HCT116 (cell line): ENCODE data around the gene CHN1. TPM values are rescaled to one million over a fixed set of nuclear protein-coding genes. Genes with fewer than 3 reads are reported as not detected.

Experiments
- ATAC-seq: fragments of 200-7000 bp; cut with Tn5 transposase; 2 replicates; pipeline ENCODE4 v1.9.1; 2020; ENCODE audit warnings: mild to moderate bottlenecking, moderate library complexity
- BruUV-seq: library from RNA; stranded (reverse); fragments of 400-500 nt; replicated peaks from 2 replicates; lab custom pipeline; 2021; lab: Mats Ljungman, UMichigan
- CTCF ChIA-PET: fragments of 300-600 bp; sonication (Branson Sonifier 250); formaldehyde crosslinking; loops from one replicate; lab custom pipeline; 2021; ENCODE audit warnings: antibody characterized with exemption; lab: Charles Lee
- POLR2A ChIA-PET: fragments of 300-600, 350-600 bp; sonication (Branson Sonifier 250); formaldehyde crosslinking; loops from one replicate; lab custom pipeline; 2021; ENCODE audit warnings: antibody characterized with exemption; lab: Charles Lee
- RAD21 ChIA-PET, 2 experiments: fragments of 300-600 bp; sonication (Branson Sonifier 250); formaldehyde crosslinking; loops; one replicate each; lab custom pipeline; 2023; ENCODE audit warnings: low total read pairs in 2 of 2; ENCODE audit not compliant: uncharacterized antibody in 2 of 2, unreplicated experiment in 2 of 2, low non-redundant PET in 1 of 2; lab: Charles Lee
- DNase-seq: peaks from one replicate; pipeline ENCODE4 v3.0.0-alpha.2; 2010; ENCODE audit warnings: low read depth, low spot score
- H2AFZ ChIP-seq: fragments of 200-600 bp; shearing (Covaris generic), sonication (generic); 2 replicates; pipeline ENCODE4 v1.6.1; 2017; ENCODE audit warnings: low read depth, mixed run types, mixed read lengths, antibody characterized with exemption, low read length; ENCODE audit not compliant: poor library complexity, severe bottlenecking
- H3K27ac ChIP-seq: 2 replicates; pipeline ENCODE4 v1.5.1; 2012; ENCODE audit warnings: low read depth, low read length
- H3K27me3 ChIP-seq: fragments of 200-600 bp; sonication (generic); 2 replicates; pipeline ENCODE4 v1.6.1; 2016; ENCODE audit warnings: mixed run types, low read length, mixed read lengths; ENCODE audit not compliant: insufficient read depth
- H3K36me3 ChIP-seq, 2 experiments: fragments of 200-500 bp in 1 of 2; fragments of 200-600 bp in 1 of 2; sonication (Bioruptor generic) in 1 of 2; sonication (generic) in 1 of 2; 2 replicates each; pipeline versions ENCODE4 v1.5.1 to v1.6.1; 2014 to 2016; ENCODE audit warnings: low read length in 2 of 2, inconsistent platforms in 1 of 2, mixed read lengths in 1 of 2, mixed run types in 1 of 2; ENCODE audit not compliant: insufficient read depth in 2 of 2, control insufficient read depth in 1 of 2
- H3K4me1 ChIP-seq, 2 experiments: fragments of 200-600 bp in 1 of 2; sonication (generic) in 1 of 2; 2 replicates each; pipeline versions ENCODE4 v1.5.1 to v1.6.1; 2012 to 2017; ENCODE audit warnings: low read length in 2 of 2, inconsistent platforms in 1 of 2, mild to moderate bottlenecking in 1 of 2, mixed read lengths in 1 of 2, mixed run types in 1 of 2, moderate library complexity in 1 of 2; ENCODE audit not compliant: insufficient read depth in 2 of 2, control insufficient read depth in 1 of 2
- H3K4me2 ChIP-seq: fragments of 200-600 bp; sonication (generic); 2 replicates; pipeline ENCODE4 v1.6.1; 2017; ENCODE audit warnings: mixed run types, low read length, mixed read lengths
- H3K4me3 ChIP-seq, 2 experiments: fragments of 200-600 bp in 1 of 2; sonication (generic) in 1 of 2; replicated peaks in 1 of 2; 2 replicates each; pipeline ENCODE4 v1.5.1; 2011 to 2016; ENCODE audit warnings: low read length in 2 of 2, control low read depth in 1 of 2, low read depth in 1 of 2, mild to moderate bottlenecking in 1 of 2, mixed read lengths in 1 of 2, mixed run types in 1 of 2
- H3K79me2 ChIP-seq: fragments of 200-600 bp; sonication (generic); 2 replicates; pipeline ENCODE4 v1.6.1; 2017; ENCODE audit warnings: mild to moderate bottlenecking, mixed run types, low read length, moderate library complexity, mixed read lengths; ENCODE audit not compliant: insufficient read depth
- H3K9ac ChIP-seq: fragments of 200-600 bp; sonication (generic); 2 replicates; pipeline ENCODE4 v1.6.1; 2016; ENCODE audit warnings: low read length, mixed read lengths
- H3K9me2 ChIP-seq: fragments of 200-600 bp; sonication (generic), shearing (Covaris generic); 2 replicates; pipeline ENCODE4 v1.6.1; 2017; ENCODE audit warnings: mixed run types, mild to moderate bottlenecking, moderate library complexity; ENCODE audit not compliant: insufficient read depth
- H3K9me3 ChIP-seq, 2 experiments: fragments of 200-500 bp in 1 of 2; fragments of 200-600 bp in 1 of 2; sonication (Bioruptor generic) in 1 of 2; sonication (generic) in 1 of 2; 2 replicates each; pipeline ENCODE4 v1.6.1; 2014 to 2017; ENCODE audit warnings: low read length in 2 of 2, mixed read lengths in 2 of 2, inconsistent platforms in 1 of 2, low read depth in 1 of 2, mild to moderate bottlenecking in 1 of 2, mixed run types in 1 of 2, moderate library complexity in 1 of 2; ENCODE audit not compliant: control insufficient read depth in 1 of 2, insufficient read depth in 1 of 2
- H4K20me1 ChIP-seq: fragments of 200-600 bp; sonication (generic), shearing (Covaris generic); 2 replicates; pipeline ENCODE4 v1.6.1; 2017; ENCODE audit warnings: mixed run types, mild to moderate bottlenecking, moderate library complexity; ENCODE audit not compliant: insufficient read depth
- CTCF ChIP-seq, 3 experiments: fragments of 200-600 bp in 1 of 3; sonication (generic) in 1 of 3; IDR thresholded peaks in 2 of 3; conservative IDR thresholded peaks in 1 of 3; 2 replicates each; pipeline ENCODE4 v1.5.1; 2012 to 2017; ENCODE audit warnings: low read depth in 2 of 3, low read length in 2 of 3, antibody characterized with exemption in 1 of 3, borderline replicate concordance in 1 of 3, control low read depth in 1 of 3, mild to moderate bottlenecking in 1 of 3, mixed read lengths in 1 of 3, mixed run types in 1 of 3, moderate library complexity in 1 of 3; ENCODE audit not compliant: insufficient read depth in 1 of 3
- POLR2A ChIP-seq: IDR thresholded peaks from 2 replicates; pipeline ENCODE4 v1.7.0; 2011; ENCODE audit warnings: borderline replicate concordance; ENCODE audit not compliant: insufficient read depth, insufficient read length; ENCODE audit errors: extremely low read depth
- RAD21 ChIP-seq: IDR thresholded peaks from 2 replicates; pipeline ENCODE4 v1.6.1; 2012; ENCODE audit warnings: low read depth, mild to moderate bottlenecking
- SP1 ChIP-seq: IDR thresholded peaks from 2 replicates; pipeline ENCODE4 v1.6.1; 2012; ENCODE audit warnings: low read depth
- intact Hi-C: fragments of 100-400 bp; cut with micrococcal nuclease; formaldehyde crosslinking; loops from 2 replicates; pipeline ENCODE4 v1.10.0; 2022
- total RNA-seq: library from RNA; stranded (reverse); gene quantifications from one replicate; pipeline ENCODE4 v1.2.1, GENCODE V29; 2021; ENCODE audit not compliant: unreplicated experiment

Gene CHN1
- total RNA-seq, 1 experiment from 2014 or later: 3.6 TPM

- Histone ChIP-seq H4K20me1 (no peaks in the 10 kb centered on the region), H3K9me2 (no peaks in the 10 kb centered on the region), H2AFZ (peak overlapping the region; percentile 94), H3K4me2 (peak overlapping the region; percentile 15; the same call in 1 of the 2 replicates), H3K79me2 (no peaks in the 10 kb centered on the region), H3K27me3 (no peaks in the 10 kb centered on the region), H3K9ac (no peak overlapping the region), H3K9me3 (no peaks in the 10 kb centered on the region), H3K27ac (no peak overlapping the region), H3K36me3 (no peaks in the 10 kb centered on the region), H3K4me3 (no peak overlapping the region), H3K4me1 (peaks cover 0 to 12% of the 10 kb centered on the region in 2 experiments; a peak in 2 of 4 replicates)
- RAD21 ChIA-PET: interaction anchor here (1.0 to 2.3 kb wide), 10 partner anchors 23 to 1326 kb away, joined by 3 to 7 read pairs (median 4); no protein-coding TSS in a partner anchor
- ATAC-seq: peak; percentile 98
- TF ChIP-seq RAD21: peak; percentile 93
- TF ChIP-seq SP1: no peak
- TF ChIP-seq POLR2A: no peak
- TF ChIP-seq CTCF (IDR thresholded peaks at IDR 0.05 in 2 of 3, conservative IDR thresholded peaks at IDR 0.05 in 1 of 3; ENCODE audit: borderline replicate concordance in 1 of 3, insufficient read depth in 1 of 3, low read depth in 2 of 3, low read length in 2 of 3): peak; percentile 87 to 89 (median 87)
- POLR2A ChIA-PET: interaction anchor here (0.7 to 1.2 kb wide), 3 partner anchors 23 to 221 kb away, joined by 3 to 4 read pairs (median 3); no protein-coding TSS in a partner anchor
- CTCF ChIA-PET: interaction anchor here (0.7 to 4.2 kb wide), 22 partner anchors 8 to 511 kb away, joined by 3 to 118 read pairs (median 4); no protein-coding TSS in a partner anchor
- intact Hi-C loops: loop anchor here (1.0 to 5.0 kb wide), 3 partner anchors 213 to 1325 kb away; partner anchors contain the start of gene HOXD12
- BruUV-seq: no TSS peak
- DNase-seq: peak; percentile 44
These were observed 233.3 kb downstream of the CHN1 start for GRCh38 chr2:174771631-174772471.
